ENCODE data around the gene PDYN.

PDYN gene

DNA sequence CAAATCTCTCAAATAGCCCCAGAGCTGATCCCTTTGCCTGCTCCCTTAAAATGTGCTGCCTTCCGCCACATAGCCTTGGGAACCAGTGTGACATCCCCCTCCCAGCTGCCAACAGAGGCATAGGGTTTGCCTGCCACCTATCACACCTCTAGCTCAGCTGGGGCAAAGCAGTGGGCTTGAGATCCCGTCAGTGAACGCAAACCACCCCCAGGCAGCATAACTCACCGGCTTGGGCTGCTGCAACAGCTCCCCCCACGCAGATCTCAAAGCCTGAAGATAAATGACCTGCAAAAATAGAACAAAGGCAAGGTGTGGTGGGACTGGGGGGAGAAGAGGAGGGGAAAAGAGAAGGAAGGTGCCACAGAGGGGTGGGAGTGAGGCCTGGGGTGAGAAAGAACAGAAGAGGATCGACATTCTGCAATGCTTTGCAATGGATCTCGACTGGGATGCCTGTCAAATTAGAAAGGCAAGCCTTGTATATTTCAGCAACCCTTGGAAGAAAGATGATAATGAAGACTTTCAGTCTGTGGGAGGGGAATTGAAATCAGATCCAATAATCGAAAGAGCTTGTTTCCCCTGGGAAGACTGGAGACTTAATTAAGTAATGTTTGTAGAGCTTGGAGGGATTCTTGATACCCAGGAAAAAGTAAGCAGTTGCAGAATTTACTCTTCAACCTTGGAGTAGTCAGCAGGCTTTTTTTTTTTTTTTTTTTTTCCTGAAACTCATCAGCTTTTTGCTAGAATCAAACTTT is 1.3 kb downstream of the PDYN start:
- no peak for DNase-seq

GRCh38 chr20:1987826-1988225 is 6.0 kb downstream of the PDYN start:
- DNase-seq = peak; percentile 5

DNA sequence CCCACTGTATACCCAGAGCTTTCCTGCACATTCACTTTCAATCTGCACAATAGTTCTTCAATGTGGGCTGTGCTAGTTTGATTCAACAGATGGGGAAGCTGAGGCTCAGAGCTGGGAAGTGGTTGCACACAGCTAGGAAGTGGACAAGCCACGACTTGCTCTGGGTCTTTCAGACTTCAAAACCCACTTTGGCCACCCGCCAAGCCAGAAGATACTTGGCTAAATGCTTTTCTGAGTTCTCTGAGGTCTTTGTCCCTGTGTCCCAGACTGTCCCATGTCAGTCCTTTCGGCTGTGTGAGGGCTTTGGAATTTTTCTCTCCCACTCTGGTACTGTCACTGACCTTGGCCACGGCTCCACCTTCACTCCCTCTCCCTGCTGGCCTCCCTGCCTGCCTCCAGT is 10.6 kb downstream of the PDYN start:
- no peak for DNase-seq

DNA sequence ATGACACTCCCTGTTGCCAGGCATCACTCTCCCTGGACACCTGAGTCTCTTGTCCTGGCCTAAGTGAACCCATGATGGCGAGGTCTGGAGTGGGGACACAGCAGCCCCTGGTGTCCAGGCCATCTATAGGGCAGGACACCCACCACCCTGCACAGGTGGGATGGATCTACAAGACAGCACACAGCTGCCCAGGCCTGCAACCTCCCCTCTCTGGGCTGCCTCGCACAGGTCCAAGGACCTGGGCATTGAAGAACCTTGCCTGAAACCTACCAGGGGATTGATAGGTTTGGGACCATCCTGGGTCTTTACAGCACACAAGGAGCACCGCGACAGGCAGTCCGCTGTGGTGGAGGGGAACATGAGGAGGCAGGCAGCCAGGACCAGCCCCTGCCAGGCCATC is 11.2 kb downstream of the PDYN start:
- DNase-seq = no peak

GRCh38 chr20:1979106-1979778 is 14.6 kb downstream of the PDYN start:
- no peak for DNase-seq

DNA sequence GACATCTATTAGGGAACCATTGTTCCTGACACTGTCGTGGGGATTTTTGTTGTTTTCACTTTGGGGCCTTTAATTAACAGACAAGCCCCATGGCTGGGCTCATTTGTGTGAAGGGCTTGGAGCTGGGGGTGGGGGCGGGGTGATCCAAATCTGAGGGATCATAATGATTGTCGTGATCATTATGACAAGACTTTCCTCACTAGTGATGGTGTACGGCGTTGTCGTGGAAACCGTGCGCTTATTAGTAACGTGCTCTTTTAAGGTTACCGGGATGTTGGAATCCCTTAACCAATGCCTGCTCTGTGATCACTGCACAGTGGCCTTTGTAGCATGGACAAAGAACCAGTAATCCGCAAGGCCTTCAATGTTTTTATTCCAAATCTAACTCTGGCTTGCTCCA is 18.6 kb downstream of the PDYN start:
- no peak for DNase-seq

- no peak for DNase-seq
Measured at GRCh38 chr20:1973601-1974440, 20.0 kb downstream of the PDYN start.

DNA sequence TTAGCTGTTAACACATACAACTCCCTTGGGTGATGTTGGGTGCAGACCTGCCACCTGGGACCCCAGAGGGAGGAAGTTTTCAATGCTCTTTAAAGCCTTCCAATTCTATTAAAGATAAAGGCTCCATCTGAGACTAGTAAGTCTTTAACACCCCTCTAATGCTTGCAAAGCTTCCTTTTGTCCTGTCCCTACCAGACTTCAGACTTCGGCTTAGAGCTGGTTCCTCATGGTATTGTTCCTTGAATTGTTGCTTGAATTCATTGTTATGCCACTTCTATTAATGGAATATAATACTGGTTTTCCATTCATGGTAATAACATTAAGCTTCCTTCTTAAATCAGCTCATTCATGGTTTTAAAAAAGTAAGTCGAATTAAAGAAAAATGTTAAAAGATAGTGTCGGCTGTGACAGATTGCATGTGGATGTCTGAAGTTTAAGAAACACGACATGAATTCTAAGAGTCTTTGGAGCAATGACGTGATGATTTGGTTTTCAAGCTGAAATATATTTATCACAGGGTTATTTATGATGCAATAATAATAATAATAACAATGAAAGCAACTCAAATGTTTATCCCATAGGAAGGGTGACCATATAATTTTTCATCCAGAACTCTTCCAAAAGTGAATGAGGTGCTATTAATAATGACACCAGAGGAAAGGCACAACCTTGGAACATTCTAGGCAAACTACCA is 21.8 kb downstream of the PDYN start:
- DNase-seq = no peak

DNA sequence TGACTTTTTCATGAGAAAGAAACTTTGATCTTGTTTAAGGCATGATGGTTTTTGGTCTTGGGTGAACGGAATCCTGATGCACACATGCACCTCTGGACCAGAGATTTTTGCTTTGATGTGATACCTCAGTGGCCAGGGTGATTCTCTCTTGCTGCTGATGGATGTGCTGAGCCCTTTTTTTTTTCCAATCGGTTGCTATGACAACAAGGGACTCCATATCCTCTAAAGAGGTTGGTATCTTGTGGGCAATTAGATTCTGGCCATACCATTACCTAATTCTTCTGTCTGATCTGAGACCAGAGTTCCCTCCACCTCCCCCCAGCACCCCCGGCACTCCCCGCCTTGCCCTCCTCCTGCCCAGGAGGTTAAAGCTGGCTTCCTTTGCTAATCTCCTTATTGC is 24.9 kb downstream of the PDYN start:
- DNase-seq = no peak

DNA sequence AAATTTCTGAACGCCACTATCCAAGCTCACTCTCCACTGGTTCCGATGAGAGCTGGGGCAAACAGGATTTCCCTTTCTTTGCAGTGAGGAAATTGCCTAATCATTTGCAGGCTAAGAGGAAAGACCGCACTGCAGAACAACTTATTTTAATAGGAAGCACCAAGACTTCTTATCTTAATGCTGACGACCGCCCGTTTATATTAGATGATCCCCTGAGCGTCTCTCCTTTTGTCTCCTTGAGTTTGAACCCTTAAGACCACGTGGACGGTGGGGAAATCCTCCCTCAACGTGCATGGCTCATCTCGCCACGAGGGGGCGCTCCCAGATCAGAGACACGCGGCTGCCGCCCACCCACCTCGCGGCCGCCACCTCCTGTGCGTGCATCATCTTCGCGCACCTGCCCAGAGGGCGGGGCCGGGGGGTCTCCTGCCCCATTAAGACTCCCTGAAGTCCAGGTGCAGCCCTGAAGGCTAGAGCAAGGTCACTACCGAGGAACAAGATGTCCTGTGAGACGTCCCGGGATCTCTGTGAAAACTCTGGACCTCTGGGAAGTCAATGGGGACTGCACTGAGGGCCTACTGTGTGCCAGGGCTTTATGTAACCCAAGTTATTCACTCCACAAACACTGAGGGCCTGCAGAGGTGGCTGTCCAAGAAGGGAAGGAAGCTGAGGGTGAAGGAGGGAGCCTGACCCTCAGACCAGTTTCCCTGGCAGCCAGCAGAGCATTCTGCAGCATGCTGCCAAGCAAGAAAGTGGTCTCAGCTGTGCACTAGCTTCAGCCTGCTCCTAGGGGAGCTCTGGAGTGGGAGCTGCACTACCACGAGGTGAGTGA is 28.1 kb downstream of the PDYN start:
- peak; percentile 41 for DNase-seq

GRCh38 chr20:1964659-1965405 is 29.0 kb downstream of the PDYN start:
- DNase-seq = no peak

- no peak for DNase-seq
Measured at GRCh38 chr20:1964061-1964460, 29.8 kb downstream of the PDYN start.

- no peak for DNase-seq
Measured at GRCh38 chr20:1961374-1961773, 32.5 kb downstream of the PDYN start.

DNA sequence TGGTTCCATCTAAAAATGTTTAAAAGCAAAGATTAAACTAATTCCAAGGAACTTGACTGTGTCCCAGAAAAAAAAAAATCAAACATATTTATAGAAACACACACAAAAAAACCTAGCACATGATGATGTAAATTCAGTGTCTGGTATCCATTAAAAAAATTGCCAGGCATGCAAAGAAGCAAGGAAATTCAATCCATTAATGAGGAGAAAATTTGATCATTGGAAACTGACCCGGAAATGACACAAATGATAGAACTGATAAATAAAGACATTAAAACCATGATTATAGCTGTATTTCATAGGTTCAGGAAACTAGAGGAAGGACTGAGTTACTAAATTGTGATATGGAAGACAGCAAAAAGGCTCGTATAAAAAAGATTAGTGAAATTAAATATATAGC is 34.7 kb downstream of the PDYN start:
- DNase-seq = no peak

DNA sequence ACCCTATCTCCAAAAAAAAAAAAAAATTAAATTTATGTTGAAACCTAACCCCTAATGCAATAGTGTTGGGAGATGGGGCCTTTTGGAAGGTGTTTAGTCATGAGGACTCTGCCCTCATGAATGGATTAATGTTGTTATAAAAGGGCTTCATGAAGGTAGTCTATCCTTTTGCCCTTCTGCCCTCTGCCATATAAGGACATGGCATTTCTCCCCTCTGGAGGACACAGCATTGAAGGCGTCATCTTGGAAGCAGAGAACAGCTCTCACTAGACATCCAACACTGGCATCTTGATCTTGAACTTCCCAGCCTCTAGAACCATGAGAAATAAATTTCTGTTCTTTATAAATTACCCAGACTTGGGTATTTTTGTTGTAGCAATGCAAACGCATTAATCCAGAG is 35.4 kb downstream of the PDYN start:
- no peak for DNase-seq

- DNase-seq = no peak
Measured at GRCh38 chr20:1955217-1955616, 38.6 kb downstream of the PDYN start.

DNA sequence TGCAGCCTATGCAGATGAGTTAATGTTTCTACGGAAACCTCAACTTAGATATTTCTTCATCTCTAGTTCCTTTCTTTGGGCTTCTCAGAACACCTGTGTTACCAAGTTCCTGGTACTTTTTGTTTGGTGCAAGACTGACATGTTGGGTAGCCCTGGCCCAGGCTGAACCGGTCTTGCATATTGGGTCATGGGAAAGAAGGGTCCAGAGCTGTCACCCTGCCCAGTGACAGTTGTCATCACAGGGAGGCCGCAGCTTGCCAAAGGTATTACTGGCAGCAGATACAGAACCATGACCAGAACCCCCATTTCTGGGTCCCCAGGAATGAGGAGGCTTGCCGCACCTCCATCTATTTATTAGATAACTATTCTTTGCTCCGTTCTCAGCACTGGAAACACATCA is 40.2 kb downstream of the PDYN start:
- DNase-seq = no peak

- no peak for DNase-seq
Measured at GRCh38 chr20:1952737-1953530, 40.9 kb downstream of the PDYN start.

DNA sequence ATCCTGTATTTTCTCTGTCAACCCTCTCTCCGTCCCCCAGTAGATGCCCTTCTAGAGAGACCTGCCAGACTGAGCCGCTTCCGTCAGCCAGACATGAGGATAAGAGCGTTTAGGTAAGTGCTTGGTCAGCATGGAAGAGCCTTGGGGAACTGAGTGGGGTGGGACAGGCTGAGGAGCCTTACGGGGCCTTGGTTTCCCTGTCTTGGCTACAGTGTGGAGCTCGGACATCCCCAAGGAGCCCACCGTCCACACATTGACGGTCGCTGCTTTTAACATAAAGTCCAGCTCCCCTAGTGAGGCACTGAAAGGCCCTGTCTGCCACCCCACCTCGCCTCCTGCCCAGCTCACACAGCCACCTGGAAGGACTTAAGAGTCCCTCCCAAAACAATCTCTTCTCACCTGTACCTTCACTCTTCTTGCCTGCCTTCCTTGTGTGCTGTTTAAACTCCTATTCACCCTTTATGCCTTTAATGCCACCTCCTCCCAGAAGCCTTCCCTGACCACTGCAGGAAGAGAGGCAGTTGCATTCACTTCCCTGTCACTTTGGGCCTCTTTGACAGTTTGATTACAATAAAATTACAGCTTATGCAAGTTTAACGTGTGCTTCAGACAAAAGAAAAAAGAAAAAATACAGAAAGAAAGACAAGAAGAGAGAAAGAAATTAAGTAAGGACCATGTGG is 42.3 kb downstream of the PDYN start:
- DNase-seq = no peak

GRCh38 chr20:1950836-1951235 is 43.0 kb downstream of the PDYN start:
- DNase-seq = no peak
